Peyer's patch (tissue), 4 donors: Measurements from ENCODE around the gene TMEM178B.

Source experiments
- CTCF ChIP-seq, 6 experiments: fragments of 450-650 bp in 4 of 6; fragments of 200-600 bp in 2 of 6; sonication (generic) in 1 of 6; IDR thresholded peaks; one replicate each; pipeline ENCODE4 v1.5.1; 2017 to 2019; ENCODE audit warnings: antibody characterized with exemption in 6 of 6, mild to moderate bottlenecking in 3 of 6, moderate library complexity in 1 of 6
- POLR2A ChIP-seq, 2 donors: fragments of 450-650 bp; IDR thresholded peaks; one replicate each; pipeline ENCODE4 v1.5.1; 2017; ENCODE audit warnings: antibody characterized with exemption in 2 of 2, mild to moderate bottlenecking in 2 of 2, moderate library complexity in 2 of 2

DNA sequence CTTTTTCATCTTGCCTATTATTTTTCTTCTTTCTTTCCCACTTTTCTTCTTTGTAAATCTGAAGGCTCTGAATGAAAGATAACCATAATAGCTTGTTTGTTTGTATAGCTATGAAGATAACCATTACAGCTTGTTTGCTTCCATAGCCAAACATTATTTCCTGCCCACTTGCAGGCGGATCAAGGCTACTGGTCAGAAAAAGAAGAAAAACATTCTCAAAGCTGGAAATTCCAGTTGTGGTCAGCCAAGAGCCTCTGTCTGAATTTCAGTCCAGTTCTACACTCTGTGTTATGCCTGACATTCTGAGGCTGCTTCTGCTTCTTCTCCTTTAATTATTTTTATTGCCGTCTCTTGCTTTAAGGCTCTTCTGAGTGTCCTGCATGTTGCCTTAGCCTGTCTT lies 48.9 kb downstream of the TMEM178B start:
- TF ChIP-seq CTCF (IDR thresholded peaks at IDR 0.05) (no peak), POLR2A (IDR thresholded peaks at IDR 0.05) (no peak)
